DND-41 (cell line): ENCODE data around the gene PARPBP.

Source experiments
- EZH2 ChIP-seq: IDR thresholded peaks from 3 replicates; pipeline ENCODE4 v1.6.1; 2012; ENCODE audit warnings: borderline replicate concordance, low read depth, mild to moderate bottlenecking, moderate library complexity, low read length, inconsistent platforms; ENCODE audit not compliant: severe bottlenecking
- TF ChIP-seq, protein P1 (sequence below): IDR thresholded peaks from 2 replicates; pipeline ENCODE4 v1.5.1; 2012; ENCODE audit warnings: borderline replicate concordance, low read length, moderate library complexity, mild to moderate bottlenecking; ENCODE audit not compliant: poor library complexity, severe bottlenecking; ENCODE audit errors: extremely low read depth

DNA sequence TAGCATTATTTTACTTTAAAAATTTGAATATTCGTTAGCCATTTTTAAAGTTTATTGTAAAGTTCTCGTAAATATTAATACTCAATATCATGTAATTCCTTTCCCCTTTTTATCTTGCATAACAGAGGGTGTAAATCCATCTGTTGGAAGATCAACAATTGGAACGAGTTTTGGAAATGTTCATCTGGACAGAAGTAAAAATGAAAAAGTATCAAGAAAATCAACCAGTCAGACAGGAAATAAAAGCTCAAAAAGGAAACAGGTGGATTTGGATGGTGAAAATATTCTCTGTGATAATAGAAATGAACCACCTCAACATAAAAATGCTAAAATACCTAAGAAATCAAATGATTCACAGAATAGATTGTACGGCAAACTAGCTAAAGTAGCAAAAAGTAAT lies 75.8 kb downstream of the PARPBP start:
- TF ChIP-seq, protein P1, sequence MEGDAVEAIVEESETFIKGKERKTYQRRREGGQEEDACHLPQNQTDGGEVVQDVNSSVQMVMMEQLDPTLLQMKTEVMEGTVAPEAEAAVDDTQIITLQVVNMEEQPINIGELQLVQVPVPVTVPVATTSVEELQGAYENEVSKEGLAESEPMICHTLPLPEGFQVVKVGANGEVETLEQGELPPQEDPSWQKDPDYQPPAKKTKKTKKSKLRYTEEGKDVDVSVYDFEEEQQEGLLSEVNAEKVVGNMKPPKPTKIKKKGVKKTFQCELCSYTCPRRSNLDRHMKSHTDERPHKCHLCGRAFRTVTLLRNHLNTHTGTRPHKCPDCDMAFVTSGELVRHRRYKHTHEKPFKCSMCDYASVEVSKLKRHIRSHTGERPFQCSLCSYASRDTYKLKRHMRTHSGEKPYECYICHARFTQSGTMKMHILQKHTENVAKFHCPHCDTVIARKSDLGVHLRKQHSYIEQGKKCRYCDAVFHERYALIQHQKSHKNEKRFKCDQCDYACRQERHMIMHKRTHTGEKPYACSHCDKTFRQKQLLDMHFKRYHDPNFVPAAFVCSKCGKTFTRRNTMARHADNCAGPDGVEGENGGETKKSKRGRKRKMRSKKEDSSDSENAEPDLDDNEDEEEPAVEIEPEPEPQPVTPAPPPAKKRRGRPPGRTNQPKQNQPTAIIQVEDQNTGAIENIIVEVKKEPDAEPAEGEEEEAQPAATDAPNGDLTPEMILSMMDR, result no peak
- no peak for TF ChIP-seq EZH2
